NCI-H526 treated with DMSO at 0.1 percent for 48 hours (cell line): ENCODE data around the gene SUPT3H.
"Not testable (repeated sequence)": the region's sequence is repeated elsewhere in the genome, so short reads cannot be mapped to it uniquely, and the experiment has no call there.

Source experiments
- DNase-seq: peaks from one replicate; lab custom pipeline; 2025; lab: John Stamatoyannopoulos, UW

The SUPT3H gene

DNA sequence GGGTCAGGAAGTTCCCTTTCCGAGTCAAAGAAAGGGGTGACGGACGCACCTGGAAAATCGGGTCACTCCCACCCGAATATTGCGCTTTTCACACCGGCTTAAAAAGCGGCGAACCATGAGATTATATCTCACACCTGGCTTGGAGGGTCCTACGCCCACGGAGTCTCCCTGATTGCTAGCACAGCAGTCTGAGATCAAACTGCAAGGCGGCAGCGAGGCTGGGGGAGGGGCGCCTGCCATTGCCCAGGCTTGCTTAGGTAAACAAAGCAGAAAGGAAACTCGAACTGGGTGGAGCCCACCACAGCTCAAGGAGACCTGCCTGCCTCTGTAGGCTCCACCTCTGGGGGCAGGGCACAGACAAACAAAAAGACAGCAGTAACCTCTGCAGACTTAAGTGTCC, 315.1 kb downstream of the SUPT3H start:
- DNase-seq, result not testable (repeated sequence)

DNA sequence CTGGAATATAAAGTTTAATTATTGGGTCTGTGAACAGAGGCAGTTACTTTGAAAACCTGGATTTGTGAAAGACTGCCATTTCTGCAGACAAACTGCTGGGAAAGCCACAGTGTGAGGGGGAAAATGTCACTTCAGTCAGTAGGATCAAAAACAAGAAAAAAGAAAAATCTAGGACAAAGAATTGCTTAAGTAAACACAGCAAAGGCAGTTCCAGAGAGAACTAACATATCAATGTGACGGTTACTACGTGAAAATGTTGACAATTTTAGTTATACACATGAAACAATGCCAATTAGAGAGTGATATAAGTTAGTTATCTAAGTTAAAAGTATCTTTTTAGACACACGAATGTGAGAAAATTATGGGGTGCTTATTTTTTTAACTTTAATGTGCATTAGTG, 320.0 kb downstream of the SUPT3H start:
- DNase-seq, result no peak

DNA sequence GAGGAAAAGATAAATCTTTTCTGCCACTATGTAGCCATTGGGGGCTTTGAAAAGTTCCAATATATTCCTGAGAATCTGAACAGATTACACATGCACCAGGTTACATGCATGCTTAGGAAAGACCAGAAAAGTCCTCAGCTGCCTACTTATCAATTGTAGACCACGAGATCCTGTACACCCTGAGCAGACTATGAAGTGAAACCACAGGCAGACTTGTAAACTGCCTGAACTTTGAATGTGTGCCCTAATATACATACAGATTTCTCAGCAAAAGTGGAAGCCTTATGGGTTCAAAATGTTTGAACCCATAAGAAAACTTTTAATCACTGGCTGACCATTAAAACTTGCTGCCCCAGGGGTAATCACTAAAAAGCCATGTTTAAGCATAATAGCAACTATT, 323.1 kb downstream of the SUPT3H start:
- peak; percentile 4 for DNase-seq

DNA sequence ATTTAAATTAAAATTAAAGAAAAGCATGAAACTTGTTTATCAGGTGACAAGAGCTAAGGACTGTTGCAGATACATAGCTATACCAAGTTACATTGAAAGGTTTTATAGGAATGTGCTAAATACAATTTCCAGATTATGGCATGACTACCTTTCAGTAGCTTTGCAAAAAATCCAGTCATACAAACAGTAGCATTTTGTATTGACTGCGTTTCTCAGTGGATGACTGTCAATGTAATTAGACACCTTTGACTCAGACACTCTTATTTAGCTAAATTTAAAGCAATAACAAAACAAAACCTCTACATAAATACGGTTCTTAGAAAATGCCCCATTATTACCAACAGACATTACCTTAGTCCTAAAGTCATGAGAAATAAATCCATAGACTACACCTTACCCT, 325.4 kb downstream of the SUPT3H start:
- DNase-seq, result no peak

DNA sequence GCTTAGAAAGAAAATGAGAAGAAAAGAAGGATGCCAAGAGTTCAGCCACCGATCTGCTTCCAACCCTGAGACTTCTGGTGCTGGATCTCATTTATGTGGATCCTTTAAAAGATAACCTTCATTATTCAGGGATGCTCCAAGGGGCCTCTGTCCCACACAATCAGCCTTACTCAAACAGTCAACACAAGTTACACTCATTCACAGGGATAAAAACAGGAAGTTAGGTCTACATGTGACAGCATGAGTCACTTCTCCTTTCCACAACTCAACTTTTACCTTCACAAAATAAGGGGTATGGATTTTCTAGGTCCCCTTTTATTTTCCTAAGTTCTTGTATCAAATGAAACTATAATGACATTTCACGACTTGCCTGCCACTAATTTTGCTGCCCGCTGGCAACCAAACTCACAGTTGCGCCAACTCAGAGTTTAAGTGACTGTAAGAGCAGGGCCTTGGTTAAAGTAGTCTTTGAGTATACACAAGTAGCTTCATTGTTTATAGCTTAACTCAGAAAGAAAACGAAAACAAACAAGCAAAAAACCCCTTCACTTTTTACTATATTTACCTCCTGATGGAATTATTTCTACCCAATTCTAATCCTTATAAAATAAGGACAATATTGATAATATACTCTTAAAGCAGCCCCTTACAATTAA, 328.4 kb downstream of the SUPT3H start:
- no peak for DNase-seq

DNA sequence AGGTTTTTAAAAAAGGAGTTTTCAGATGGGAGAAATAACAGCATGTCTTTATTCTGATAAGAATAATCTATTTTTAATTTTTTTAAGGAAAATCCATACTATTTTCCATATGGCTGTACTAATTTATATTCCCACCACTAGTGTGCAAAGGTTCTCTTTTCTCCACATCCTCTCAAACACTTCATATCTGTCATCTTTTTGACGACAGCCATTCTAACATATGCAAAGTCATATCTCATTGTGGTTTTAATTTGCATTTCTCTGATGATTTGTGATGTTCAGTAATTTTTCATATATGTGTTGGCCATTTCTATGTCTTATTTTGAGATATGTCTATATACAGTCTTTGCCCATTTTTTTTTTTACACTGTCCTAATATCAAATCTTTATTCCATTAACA, 330.2 kb downstream of the SUPT3H start:
- peak; percentile 49 for DNase-seq

DNA sequence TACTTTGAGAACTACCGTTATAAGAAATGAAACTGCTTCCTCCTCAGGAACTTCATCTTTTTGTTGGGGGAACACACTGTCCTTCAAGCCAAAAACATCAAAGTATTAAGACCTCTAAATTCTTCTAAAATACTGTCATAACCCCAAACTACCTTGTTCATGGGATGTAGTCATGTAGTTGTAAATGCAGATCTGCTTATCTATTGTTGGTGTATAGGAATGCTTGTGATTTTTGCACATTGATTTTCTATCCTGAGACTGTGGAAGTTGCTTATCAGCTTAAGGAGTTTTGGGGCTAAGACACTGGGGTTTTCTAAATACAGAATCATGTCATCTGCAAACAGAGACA, 332.5 kb downstream of the SUPT3H start:
- DNase-seq, result no peak

DNA sequence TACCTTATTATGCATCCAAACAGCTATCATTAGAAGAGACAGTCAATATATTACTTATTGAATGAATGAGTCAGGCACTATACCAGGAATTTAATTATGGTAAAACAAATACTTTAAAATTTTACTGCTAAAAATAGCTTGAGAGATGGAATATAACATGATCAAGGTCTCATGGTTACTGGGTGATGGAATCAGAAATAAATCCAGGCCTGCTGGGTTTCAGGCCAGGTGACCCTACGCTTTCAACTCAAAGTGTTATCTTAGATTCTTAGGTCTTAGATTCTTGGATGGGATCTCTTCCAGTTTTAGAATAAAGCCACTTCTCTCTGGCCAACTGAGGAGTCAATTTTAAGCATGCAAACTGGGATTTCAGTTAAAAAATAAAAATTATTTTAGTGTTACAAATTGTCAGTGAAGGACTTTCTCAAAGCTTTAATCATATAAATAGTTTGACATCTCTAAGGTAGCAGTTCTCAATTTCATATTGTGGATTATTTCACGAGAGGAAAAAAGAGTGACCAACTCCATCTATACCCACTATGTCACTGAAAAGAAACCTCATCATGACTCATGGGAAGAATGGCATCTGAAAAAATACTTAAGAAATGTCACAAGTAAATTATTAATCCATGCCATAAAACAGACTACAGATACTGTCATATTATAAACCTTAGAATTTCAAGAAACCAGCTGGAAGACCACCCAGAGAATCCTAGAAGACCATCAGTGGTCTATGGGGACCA, 333.1 kb downstream of the SUPT3H start:
- DNase-seq, result no peak

DNA sequence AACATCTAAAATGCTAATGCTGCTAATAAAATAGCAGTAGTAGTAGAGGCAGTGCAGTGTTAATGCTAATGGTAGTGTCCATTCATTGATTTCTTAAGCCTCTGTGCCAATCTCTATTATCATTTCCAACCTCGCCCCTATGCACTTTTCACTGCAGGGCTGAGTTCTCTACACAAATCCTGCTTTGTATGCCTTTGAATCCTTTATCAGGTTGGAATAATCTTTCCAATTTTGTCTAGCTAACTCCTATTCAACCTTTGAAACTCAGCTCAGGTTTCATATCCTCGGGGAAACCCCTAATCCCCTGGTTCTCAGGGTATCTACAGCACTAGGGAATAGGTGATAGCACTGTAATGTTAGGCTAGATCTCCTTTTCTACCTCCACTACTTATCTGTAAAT, 333.6 kb downstream of the SUPT3H start:
- DNase-seq, result no peak

DNA sequence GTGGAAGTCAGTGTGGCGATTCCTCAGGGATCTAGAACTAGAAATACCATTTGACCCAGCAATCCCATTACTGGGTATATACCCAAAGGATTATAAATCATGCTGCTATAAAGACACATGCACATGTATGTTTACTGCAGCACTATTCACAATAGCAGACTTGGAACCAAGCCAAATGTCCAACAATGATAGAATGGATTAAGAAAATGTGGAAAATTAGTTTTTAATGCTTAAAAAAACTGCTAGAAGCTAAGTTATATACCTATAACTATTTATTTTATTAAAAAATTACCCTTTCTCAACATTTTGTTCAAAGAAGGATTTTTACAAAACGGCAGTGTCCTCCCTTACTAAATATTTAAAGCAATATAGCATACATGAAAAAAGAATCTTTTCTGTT, 335.1 kb downstream of the SUPT3H start:
- not testable (repeated sequence) for DNase-seq

DNA sequence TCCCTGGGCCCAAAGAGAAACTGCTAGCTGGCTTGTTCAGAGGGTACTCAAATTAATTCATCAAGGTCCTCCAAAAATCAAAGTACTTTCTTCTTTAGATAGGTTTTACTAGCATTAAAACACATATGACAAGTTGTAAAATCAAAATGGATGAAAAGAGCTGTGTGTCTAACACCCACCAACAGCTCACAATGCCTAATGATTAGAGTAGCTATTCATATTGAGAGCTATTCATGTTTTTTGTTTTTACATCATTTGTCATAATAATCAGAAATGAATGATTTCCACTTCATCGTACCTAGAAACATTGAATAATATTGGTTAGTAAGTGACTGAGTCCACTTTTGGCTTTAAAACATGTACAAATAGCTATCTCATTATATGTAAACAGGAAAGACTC, 339.5 kb downstream of the SUPT3H start:
- no peak for DNase-seq

DNA sequence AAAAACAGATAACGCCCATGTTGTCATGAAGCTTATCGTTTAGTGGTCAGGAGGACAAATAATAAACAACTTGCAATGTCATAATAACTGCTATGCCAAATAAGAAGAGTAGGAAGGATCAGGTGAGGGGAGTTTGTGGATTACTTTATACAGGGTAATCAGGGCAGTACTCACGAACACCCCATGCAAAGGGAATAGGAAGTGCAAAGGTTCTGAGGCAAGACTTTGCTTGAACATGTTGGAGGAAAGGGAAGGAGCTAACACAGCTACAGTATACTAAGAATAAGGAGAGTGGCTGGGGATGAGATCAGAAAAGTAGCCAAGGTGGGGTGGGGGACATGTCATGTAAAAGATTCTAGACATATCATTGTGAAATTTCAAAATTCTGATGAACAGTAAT, 341.6 kb downstream of the SUPT3H start:
- DNase-seq, result no peak

DNA sequence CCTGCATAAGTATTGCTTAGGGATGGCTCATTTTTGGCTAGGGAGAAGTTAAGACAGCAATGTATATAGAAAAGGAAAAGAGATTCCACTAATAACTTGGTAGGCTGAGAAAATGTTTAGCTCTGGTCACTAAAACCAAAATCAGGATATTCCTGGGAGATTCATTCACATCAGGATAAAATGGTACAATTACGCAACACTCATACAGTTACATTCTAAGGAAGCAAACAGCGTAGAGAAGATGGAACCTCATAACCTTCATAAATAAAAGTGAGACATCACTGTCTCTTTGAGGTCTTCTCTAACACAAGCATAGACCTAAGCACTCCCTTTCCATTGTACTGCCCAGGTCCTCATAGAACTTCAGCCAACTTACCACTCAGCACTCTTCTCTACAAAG, 345.3 kb downstream of the SUPT3H start:
- peak; percentile 56 for DNase-seq

DNA sequence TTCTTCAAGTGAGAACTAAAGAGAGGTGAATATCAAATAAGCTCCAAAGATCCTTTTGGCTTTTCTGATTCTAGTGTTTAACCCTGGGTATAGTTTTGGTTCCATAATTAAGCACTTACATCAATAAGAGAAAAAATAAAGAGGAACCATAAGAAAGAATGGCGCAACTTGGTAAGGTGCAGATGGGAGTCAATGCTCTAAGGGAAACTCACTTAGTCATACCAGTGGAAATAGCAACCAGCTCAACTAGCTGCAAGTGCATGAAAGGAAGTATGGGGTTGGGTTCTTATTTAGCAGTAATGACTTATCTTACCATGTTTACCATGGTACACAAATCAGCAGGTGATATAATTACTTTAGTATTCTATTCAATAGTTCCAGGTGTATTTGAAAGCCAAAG, 346.1 kb downstream of the SUPT3H start:
- no peak for DNase-seq

DNA sequence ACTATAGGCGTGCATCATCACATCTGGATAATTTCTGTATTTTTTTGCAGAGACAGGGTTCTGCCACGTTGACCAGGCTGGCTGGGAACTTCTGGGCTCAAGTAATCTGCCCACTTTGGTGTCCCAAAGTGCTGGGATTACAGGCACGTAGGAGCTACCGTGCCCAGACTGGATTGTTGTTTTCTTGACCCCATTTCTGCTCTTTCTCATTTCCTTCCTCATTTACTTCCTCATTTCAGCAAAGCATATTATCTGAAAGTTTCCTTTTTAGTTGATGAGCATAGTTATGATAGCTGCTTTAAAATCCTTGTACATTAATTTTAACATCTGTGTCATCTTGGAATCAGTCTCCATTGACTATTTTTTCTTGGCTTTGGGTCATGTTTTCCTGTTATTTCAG, 350.6 kb downstream of the SUPT3H start:
- DNase-seq, result no peak

DNA sequence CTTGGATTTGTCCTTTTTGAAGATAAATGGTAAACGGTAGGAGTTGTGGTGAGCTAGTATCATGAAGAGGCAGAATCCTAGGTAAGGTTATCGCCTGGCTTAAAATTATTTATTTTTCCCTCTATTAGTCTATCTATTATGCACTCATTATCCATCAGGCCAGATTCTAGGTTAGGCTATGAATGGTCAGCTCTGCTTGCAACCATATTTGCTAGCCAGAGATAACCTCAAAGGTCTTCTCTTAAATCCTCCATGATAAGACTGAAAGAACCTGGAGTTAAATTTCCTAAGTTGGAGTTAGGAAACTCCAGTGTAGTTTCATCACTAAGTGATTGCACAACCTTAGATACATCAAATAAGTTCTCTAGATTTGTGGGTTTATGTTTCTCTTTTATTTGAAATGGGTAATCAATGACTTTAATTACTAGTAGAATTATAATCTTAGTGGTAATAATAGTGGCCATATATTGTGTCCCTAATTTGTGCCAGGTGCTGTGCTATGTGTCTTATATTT, 351.7 kb downstream of the SUPT3H start:
- DNase-seq, result no peak

DNA sequence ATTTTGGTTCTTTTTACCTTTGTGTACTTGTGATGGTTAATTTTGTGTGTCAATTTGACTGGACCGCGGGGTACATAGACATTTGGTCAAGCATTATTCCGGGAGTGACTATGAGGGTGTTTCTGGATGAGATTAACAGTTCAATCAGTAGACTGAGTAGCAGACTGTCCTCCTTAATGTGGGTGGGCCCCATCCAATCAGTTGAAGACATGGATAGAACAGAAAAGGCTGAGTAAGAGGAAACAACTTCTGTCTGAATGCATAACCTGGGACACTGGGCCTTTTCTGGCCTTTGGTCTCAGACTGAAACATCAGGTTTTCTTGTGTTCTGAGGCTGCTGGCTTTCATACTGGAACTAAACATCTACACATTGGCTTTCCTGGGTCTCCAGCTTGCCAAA, 353.1 kb downstream of the SUPT3H start:
- no peak for DNase-seq

DNA sequence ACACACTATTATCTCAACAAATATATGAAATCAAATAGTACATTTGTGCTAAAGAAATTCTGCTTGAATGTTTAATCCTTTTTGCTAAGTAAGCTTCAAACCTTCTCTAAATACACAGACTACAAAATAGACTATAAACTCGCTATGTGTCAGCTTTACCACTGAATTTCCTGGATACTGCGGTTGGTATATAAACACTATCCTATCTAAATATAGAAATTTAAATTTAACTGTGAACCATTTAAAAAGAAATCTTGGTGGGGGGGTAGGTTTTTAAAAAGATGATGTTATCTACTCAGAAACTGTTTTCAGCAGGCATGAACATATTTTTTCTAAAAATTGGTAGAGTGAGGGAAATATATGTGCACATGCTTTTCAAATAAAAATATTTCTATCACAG, 356.1 kb downstream of the SUPT3H start:
- DNase-seq, result no peak

DNA sequence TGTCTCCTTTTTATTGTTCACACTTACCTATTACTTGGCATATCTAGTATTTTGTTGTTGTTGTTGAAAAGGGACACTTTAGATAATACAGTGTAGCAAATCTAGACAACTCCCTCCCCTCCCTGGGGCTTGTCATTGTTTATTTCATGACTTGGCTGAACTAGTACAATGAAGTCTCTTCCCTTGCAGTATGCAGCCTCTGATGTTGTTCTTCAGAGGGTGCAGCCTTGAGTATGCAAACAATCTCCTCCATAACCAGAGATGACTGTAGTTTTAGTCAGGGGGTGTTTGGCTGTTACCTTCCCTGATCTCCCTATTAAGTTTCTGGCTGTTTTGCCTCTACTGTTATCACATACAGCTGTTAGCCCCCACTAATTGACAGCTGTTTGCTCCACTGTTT, 365.0 kb downstream of the SUPT3H start:
- DNase-seq, result no peak

DNA sequence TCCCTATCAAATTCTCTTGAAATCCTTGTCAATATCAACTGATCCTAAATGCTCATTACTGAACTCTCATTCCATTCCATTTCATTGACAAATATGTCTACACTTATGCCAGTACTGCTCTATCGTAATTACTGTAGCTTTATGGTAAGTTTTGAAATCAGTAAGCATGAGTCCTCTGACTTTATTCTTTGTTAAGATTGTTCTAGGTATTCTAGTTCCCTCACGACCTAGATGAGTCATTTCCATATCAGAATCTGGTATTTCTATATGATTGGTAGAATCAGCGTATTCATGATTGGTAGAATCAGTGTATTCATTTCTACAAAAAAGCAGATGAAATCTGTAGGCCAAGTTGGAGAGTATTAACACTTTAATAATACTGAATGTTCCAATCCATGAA, 368.2 kb downstream of the SUPT3H start:
- DNase-seq, result no peak

DNA sequence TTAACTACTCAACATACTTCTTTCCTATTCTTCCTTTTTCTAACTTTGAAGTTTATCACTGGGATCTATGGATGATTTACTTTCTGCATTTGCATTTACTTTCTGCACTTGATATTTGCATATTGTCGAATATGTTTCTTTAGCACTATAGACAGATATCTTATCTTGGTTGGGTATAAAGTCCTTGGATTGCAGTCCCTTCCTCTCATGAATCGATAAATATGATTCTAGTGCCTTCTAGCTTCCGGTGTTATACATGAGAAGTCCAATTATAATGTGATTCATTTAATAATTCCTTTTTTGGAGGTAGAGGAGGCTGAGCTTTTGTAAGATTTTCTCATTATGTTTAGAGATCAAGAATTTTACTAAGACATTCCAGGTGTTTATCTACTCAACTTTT, 370.8 kb downstream of the SUPT3H start:
- no peak for DNase-seq

DNA sequence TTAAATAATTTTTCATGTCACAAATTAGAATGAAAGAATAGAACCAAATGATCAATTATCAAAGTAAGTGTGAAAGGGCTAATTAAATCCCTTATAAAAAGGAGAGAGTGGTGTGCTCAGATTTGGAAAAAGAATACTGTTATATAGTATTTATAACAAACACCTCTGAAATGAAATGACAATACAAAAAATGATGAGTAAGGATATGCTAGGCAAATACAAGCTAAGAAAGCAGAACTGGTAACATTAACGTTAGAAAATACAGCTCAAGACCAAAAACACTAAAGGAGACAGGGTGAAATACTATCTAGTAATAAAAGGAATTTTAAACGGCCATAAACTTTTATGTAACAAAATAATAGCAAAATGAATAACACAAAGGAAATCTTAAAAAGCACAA, 373.8 kb downstream of the SUPT3H start:
- no peak for DNase-seq

DNA sequence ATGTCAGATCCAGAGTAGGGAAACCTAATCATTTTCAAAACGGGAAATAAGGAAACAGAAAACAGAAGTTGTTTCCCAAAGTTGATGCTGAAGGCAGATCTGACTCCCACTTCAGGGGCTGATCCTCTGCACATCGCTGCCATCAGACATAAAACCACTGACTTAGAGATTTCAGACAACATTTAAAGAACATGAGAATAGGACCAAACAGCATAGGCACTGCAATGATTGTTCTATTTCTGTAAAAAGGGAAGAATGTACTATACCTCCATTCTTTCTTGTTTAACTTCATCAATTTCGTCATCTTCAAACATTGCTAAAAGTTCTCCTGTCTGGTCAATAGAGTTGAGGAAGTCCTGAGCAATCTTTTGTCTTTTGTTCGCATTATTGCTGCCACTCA, 374.3 kb downstream of the SUPT3H start:
- DNase-seq, result no peak
